Endometrial microvascular endothelial cells (primary cell): ENCODE measurements around the gene CCDC167. TPM values are rescaled to one million over a fixed set of nuclear protein-coding genes. Genes with fewer than 3 reads are reported as not detected.
"Not testable (repeated sequence)": the region's sequence is repeated elsewhere in the genome, so short reads cannot be mapped to it uniquely, and the experiment has no call there.

Source experiments
- in situ Hi-C: cut with HindIII; loops from 2 replicates; pipeline ENCODE4 v1.10.0; 2017; ENCODE audit warnings: low sequenced_read_pairs, low pct_unique_long_range_greater_than_20kb; ENCODE audit errors: inconsistent ontology term
- total RNA-seq: library from RNA; depleted of rRNA; stranded (reverse); fragments of >200 nt; gene quantifications from one replicate; pipeline ENCODE4 v1.2.3, GENCODE V29; 2015; ENCODE audit errors: inconsistent ontology term

CCDC167 gene
- total RNA-seq, 1 donor from 2014 or later, result 55.6 TPM

DNA sequence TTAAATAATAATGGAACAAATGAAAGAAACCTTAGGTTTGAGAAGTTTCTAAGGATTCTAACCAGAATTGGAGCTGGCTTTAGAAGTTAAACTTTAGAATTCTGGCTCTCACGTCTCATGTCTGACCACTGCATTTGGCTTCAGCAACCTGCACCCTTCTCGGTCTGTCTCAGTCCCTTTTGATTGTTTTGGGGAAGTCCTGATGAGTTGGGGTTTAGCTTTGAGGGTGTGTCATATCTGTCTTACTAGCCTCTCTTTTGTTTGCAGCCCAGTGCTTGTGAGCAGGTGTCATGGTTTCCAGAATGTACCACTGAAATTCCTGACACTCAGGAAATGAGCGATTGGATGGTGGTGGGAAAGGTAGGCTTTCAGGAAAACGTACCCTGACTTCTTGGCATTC is 49.7 kb downstream of the CCDC167 start:
- in situ Hi-C loops, result no loop called here

DNA sequence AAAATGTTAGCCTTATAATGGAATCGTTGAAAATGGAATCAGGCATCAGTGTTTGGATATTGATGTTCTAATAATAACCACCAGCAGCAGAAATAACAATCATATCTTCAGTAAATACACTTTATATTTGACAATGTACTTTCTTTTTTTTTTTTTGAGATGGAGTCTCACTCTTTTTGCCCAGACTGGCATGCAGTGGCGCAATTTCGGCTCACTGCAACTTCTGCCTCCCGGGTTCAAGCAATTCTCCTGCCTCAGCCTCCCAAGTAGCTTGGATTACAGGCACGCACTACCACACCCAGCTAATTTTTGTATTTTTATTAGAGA is 56.5 kb downstream of the CCDC167 start:
- in situ Hi-C loops, result not testable (repeated sequence)

DNA sequence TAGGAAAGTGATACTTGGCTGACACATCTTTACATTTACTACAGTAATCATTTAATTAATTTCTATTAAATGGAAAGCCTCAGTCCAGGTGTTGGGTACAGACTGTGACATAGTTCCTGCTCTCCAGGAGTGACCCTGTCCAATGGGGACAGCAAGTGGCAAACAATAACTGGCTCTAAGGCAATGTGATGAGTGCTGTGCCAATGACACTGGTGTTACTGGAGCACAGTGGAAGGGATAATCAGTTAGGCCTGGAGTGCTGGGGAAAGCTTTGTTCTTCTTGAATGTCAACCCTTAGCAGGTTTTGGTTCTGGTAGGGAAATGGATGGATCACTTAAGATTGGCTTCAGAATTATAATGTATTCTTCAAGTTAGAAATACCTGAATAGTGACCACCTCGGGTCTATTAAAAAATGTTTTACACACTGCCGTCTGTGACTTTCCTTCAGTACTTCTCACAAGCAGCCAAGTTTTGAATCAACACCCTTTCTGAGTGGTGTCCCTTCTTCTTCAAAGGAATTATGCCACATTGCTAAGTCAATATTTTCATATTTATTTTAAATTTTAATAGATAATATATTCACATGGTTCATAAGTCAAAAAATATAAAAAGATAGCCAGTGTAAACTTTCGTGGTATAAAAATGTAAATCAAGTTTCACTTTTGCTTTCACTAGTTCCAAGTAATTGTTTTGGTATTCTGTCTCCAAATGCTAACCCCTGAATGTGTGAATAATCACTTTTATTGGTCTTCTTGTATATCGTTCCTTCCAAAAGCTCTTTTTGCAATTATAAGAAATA is 57.1 kb downstream of the CCDC167 start:
- in situ Hi-C loops, result no loop called here

DNA sequence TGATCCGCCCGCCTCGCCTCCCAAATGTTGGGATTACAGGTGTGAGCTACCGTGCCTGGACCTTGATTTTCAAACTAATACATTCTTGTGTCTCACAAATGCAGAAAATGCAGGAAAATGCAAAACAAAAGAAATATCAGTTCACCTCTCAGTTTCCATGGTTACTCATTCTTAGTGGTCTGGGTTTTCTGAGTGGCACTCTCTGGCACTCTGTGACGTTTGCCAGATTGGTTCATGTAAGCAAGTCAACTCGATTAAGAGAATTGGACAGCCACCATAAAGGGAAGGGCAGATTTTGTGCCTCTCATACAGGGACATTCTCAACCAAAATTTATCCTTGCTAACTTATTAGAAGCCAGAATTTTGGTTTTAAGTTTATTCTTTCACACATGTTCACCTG is 58.0 kb downstream of the CCDC167 start:
- in situ Hi-C loops, result no loop called here

DNA sequence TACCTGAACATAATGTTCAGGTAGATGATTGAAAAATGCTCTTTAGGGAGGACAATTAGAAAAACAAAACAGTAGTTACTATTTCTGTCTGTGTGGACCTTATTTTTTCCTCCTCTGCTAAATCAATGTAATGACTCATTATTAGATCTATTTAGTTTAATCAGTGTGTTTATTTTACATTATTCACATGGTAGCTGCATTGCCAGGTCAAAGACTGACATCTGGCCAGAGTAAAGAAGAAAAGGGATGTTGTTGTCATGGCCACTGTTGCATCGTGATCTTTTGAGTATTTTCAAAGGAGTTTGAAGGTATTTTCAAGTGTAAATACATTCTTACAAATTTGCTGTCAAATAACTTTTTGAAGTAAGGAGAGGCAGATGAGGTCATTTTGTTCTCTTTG is 60.8 kb downstream of the CCDC167 start:
- in situ Hi-C loops, result no loop called here

DNA sequence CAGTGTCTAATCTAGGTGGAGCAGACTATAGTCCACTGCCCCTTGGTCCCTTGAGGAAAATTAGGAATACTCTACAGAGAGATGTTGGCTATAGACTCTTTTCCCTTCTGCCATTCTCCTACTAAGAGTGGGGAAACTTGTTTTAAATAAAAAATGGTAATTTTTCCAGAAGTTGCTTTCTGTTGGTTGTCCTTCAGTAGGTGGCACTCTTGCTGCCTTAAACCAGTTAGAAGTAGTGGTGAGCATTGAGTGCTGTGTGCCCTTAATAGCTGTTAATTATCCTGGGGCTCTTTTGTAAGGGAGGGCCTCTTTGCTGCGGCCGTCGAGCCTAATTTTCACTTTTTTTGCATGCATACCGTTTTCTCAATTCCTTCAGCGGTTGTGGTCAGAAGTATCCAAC is 63.9 kb downstream of the CCDC167 start:
- in situ Hi-C loops, result no loop called here

DNA sequence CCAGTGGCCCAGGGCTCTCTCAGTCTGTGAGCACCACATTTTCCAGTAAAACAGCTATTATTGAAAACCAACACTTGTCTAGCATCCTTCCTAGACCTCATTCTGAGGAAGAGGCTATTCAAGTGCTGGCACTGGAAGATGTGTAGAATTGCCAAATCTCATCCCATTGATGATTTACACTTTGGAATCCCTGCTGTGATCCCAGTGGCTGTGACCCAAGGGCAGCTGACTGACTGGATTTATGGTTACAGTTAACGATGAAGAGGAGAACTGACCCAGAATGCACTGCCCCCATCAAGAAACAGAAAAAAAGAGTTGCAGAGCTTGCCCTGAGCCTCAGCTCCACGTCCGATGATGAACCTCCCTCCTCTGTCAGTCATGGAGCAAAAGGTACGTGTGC is 64.3 kb downstream of the CCDC167 start:
- in situ Hi-C loops, result no loop called here

DNA sequence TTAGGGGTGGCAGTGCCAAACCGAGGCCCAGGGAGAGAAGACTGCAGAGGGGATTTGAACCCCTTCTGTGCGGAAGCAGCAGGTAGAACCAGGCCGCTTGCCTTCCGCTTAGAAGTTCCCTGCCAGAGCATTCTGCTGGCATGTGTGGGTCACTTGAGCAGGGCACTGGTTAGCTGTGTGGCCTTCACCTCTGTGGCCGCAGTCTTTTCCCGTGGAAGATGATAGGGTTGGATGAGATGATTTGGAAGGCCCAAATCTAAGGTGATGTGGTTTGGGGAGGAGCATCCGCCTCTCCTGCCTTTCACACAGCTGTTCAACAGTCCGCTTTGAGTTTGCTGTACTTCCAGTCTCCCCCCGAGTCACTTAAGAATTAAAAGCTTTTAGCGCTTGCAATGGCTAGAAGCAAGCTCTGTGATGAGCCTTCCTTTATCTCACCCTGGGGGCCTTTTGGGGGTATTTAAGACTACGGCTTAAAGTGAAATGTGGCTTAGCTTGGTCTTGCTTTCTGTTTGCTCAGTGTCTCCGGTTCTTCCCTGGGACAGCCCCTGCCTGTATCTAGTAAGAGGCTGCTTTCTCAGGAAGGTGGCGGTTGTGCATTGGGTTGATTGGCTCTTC is 65.9 kb downstream of the CCDC167 start:
- in situ Hi-C loops, result no loop called here

Other genes starting within 250 kb of the CCDC167 start
- 15.4 TPM for gene TBC1D22B, start 242.1 kb downstream of the CCDC167 start, total RNA-seq
- 28.2 TPM for gene TMEM217, start 241.7 kb downstream of the CCDC167 start, total RNA-seq
- 16.4 TPM for gene RNF8, start 145.9 kb downstream of the CCDC167 start, total RNA-seq
- 35.6 TPM for gene CMTR1, start 66.7 kb downstream of the CCDC167 start, total RNA-seq
- gene MDGA1, start 198.0 kb upstream of the CCDC167 start, total RNA-seq, result under 0.01 TPM